T follicular helper cell (primary cell): ENCODE data around the gene TEN1.

Source experiments
- DNase-seq: peaks from one replicate; pipeline ENCODE4 v3.0.0-alpha.2; 2020; ENCODE audit warnings: low read depth

TEN1 gene

DNA sequence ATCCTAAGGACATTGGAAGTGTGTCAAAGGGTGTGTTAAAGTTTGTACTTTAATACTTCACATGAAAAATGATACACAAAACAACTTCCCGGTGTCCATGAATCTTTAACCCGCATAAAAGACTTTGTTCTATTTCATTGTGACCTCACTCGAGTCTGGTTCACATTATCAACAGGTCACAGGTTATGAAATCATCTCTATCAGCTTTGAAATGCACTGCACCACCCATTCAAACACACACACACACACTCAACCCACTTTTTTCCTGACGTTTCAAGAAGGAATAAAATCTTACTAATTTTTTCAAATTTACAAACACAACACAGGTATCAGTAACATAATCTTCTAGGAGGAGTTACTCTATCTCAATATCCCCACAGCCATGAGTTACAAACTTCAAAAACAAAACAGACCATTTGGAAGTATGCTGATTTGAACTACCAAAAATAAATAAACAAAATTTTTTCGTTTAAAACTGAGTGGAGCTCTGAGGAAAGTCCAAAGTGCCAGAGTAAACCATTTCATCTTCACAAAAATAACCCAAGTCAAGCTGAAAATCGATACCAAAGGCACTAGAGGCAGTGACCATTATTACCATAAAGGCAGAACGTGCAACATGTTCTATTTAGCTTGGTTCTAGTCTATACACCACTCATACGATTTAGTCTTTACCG lies 2.7 kb upstream of the TEN1 start:
- no peak for DNase-seq

GRCh38 chr17:75979705-75980187 lies 706 bp downstream of the TEN1 start:
- DNase-seq, result no peak

DNA sequence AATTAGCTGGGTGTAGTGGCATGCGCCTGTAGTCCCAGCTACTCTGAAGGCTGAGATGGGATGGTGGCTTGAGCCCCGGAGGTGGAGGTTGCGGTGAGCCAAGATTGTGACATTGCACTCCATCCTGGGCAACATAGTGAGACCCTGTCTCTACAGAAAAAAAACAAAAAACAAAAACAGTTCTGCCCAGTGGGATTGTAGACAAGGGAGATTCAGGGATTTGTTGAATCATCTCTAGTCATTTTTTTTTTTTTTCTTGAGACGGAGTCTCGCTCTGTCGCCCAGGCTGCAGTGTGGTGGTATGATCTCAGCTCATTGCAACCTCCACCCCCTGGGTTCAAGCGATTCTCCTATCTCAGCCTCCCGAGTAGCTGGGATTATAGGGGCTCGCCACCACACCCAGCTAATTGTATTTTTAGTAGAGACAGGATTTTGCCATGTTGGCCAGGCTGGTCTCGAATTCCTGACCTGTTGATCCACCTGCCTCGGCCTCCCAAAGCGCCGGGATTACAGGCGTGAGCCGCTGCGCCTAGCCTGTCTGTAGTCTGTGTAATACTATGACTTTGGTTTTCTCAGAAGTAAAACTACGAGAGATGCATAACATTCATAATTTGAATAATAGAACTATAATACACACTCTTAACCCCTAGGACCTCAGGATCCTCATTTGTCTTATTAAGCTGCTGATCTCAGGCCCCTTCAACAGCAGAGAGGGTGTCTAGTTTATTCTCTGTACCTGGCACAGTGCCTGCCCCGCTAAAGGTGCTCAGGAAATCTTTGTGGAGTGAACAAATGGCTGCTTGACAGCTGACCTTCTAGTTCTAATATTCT lies 1.4 kb downstream of the TEN1 start:
- DNase-seq, result no peak

DNA sequence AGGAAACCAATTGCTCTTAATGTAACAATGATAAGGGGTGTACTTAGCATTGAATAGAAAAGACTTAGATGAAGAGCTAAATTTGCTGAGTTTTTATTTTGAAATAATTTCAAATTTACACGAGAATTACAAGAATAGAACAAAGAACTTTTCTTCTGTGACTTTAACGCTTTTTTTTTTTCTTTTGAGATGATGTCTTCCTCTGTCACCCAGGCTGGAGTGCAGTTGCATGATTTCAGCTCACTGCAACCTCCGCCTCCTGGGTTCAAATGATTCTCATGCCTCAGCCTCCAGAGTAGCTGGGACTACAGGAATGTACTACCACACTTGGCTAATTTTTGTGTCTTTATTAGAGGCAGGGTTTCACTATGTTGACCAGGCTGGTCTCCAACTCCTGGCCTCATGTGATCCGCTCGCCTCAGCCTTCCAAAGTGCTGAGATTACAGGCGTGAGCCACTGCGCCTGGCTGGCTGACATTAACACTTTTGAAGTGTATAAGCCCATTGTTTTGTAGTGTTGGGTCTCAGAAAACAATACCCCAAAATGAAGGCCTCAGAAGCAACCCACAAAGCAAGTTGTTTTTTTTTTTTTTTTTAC lies 2.1 kb downstream of the TEN1 start:
- no peak for DNase-seq

GRCh38 chr17:75983501-75984181 lies 4.6 kb downstream of the TEN1 start:
- DNase-seq, result no peak

DNA sequence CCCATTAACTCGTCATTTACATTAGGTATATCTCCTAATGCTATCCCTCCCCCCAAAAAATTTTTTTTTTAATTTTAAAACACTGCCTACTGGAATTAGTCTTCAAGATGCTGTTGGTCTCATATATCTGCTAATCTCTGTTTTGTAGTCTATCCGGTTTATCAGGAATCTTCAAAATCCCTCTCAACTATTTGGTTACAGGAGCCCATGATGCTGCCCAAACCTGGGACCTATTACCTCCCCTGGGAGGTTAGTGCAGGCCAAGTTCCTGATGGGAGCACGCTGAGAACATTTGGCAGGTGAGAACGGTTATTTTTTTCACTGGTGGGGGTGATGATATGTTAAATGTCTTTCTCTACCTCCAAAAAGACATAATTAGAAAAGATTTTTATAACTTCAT lies 6.9 kb downstream of the TEN1 start:
- no peak for DNase-seq

- DNase-seq, result no peak
These were observed 8.0 kb downstream of the TEN1 start for GRCh38 chr17:75987041-75987440.

DNA sequence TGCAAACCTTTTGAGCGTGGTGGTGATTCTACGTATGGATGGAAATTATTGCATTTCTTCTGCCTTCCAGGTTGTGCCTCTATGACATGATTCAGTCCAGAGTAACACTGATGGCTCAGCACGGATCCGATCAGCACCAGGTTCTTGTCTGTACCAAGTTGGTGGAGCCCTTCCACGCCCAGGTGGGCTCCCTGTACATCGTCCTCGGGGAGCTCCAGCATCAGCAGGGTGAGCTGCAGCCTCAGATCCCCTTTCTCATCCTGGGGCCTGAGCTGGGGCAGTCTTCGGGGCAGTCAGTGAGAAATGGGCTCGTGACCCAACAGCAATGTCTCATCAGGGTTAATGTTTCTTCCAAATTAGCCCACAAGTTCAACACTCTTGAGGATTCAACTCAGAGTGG lies 12.4 kb downstream of the TEN1 start:
- no peak for DNase-seq

DNA sequence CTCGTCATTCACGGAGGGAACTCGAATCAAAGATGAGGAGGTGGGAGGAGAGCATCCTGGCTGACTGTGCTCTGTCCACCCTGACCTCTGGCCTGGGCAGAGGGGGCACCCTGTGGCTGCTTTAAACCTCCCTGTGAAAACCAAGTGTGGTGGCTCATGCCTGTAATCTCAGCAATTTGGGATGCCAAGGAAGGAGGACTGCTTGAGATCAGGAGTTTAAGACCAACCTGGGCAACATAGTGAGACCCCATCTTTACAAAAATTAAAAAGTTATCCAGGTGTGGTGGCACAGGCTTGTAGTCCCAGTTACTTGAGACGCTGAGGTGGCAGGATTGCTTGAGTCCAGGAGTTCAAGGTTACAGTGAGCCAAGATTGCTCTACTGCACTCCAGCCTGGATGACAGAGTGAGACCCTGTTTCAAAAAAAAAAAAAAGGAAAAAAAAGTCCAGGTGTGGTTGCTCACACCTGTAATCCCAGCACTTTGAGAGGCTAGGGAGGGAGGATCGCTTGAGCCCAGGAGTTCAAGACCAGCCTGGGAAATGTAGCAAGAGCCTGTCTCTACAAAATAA lies 15.8 kb downstream of the TEN1 start:
- DNase-seq, result no peak

- no peak for DNase-seq
These were observed 16.4 kb downstream of the TEN1 start for GRCh38 chr17:75995385-75995925.

DNA sequence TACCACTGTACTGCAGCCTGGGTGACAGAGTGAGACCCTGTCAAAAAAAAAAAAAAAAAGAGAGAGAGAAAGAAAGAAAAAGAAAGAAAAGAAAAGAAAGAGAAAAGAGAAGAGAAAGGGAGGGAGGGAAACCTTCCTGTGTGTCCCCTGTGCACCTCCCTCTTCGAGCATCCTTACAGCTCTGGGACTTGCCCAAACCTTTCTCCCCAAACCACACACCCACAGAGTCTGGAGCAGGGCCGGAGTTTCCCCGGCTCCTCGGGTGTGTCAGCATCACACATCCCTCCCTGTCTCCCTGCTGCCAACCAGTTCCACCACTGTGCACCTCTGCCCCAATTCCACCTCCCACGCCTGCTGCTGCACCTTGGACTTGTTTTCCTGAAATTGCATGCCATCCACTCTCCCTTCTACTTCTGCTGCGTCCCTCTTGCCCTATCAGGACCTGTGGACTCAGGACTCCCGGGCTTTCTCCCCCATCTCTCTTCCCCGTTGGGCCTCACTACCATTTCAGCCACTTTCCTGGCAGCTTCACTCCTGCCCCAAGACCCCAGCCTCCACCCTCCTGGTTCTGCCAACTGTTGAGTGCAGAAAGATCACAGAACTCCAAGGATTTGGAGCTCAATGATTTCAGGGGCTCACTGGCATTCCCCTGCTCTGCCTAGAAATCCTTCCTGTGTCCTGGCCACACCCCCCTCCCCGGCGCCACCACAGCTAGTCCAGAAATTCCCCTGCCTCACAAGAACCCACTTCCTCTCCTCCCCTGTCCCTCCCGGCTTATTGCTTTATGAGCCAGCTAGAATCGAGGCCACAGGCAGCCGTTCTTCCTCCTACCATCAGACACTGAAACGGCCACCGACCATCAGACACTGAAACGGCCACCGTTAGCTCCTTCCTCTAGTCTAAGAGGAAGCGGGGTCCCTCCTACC lies 17.9 kb downstream of the TEN1 start:
- no peak for DNase-seq

GRCh38 chr17:75998327-75998795 lies 19.3 kb downstream of the TEN1 start:
- no peak for DNase-seq

- DNase-seq, result peak; percentile 38
These were observed 21.1 kb downstream of the TEN1 start for GRCh38 chr17:76000016-76000754.

- no peak for DNase-seq
These were observed 21.9 kb downstream of the TEN1 start, which contains the start of gene CDK3 for GRCh38 chr17:76000755-76001521. Gene CDK3 (plus strand): TSS chr17:76000855. CDS start chr17:76001426, 571 bp downstream.

DNA sequence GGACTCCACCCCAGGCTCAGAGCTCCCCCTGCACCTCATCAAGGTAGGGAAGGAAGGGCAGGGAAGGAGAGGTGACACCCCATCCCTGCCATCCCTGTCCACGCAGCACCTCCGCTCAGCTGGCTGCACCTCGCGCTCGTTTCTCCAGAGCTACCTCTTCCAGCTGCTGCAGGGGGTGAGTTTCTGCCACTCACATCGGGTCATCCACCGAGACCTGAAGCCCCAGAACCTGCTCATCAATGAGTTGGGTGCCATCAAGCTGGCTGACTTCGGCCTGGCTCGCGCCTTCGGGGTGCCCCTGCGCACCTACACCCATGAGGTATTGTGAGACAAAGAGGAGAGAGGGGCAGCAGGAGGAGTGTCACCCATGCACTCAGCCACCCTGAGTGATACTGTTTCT lies 23.1 kb downstream of the TEN1 start:
- no peak for DNase-seq

DNA sequence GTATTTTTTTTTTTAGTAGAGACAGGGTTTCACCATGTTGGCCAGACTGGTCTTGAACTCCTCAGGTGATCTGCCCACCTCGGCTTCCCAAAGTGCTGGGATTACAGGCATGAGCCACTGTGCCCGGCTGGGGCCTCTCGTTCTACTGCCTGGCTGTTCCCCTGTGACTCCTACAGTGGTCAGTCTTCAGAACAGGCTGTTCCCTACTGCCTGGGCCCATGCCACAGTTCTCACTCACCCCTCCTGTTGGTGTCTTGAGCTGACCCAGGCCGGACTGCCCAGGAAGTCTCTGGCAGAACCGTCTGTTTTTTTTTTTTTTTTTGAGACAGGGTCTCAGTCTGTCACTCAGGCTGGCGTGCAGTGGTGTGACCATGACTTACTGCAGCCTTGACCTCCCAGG lies 24.9 kb downstream of the TEN1 start:
- no peak for DNase-seq

DNA sequence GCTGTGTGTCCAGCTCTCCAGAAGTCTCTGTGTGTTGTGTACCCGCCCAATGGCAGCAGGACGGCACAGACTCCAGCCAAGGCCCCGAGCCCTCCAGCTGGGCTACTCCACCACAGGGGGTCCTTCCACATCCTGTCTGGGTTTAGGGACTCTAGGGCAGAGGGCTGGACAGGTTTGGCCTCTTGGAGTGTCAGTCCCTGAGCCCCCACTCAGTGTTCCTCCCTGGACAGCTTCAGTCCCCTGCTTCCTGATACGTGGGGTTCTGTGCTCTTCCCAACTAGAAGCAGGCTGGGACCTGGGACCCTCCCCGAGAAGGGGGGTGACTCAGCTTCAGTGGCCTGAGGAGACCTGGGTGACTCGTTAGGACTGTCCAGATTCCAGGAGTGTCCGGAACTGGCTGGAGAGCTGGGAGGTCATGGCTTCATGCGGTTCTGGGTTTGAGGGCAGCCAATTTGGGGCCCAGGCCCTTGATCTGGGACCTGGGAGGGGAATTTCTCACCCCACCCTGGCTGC lies 25.8 kb downstream of the TEN1 start:
- DNase-seq, result no peak

DNA sequence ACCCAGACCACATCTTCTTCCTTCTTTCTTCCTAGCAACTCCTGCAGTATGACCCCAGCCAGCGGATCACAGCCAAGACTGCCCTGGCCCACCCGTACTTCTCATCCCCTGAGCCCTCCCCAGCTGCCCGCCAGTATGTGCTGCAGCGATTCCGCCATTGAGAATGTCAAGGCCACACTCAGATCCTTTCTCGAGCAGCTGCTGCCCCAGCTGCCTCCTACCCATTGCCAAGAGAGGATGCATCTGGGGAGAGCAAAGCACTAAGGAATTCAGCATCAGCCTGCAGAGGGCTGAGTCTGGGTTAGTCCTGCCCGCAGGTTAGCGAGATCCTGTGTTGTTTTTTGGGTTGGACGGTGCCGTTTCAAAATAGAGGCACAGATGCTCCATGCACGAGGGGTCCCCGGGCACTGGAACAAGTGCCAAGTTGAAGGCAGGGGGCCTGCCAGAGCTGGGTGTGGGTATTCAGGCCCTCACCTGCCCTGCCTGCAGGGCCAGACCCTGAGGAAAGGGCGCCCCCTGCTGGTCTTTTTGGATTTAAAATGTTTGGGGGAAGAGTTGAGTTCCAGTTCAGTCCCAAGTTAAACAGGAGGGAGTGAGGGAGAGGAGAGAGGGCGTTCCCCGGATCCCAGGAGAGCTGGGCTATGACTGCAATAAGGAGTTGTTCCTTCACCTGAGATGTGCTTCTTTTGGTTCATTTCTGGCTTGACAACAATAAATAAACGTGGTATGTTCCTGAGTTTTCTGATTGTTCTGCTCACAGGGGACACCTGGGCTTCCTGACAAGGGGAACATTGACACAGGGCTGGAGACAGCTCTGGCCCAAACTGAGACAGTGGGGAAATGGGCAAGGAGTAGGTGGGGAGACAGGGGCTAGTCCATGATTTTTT lies 26.5 kb downstream of the TEN1 start:
- peak; percentile 70 for DNase-seq
